ENCODE data around the gene MRFAP1L1. TPM values are rescaled to one million over a fixed set of nuclear protein-coding genes. Genes with fewer than 3 reads are reported as not detected.
A peak's percentile ranks its signal among the peaks of the same experiment; 100 is the strongest.

The MRFAP1L1 gene
- total RNA-seq, 1 donor from 2014 or later: 69.3 TPM

DNA sequence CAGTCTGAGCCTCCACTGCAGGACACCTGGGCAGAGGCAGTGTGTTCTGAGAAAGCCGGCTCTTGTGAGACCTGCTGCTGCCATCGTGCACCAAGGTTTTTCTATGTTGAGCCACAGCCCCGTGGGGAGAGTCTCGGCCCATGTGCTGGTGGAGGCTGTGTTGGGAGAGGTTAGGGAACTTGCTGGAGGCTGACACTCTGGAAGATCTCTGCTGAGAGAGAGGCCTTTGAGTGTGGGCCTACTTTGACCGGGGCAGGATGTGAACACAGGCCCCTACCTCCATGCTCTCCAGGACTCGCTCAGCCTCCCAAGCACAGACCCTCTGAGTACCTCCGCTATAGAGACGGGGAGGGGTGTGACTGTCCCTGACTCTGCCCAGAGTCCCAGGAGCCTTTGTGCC is 17.3 kb downstream of the MRFAP1L1 start:
- H3K36me3 Mint-ChIP-seq (ENCODE audit: insufficient read depth): peaks cover 2% of the 10 kb centered on the region
- DNase-seq (ENCODE audit: low spot score, unreplicated experiment): no peak
- TF ChIP-seq CTCF (IDR thresholded peaks at IDR 0.05; ENCODE audit: unreplicated experiment): no peak
- no peaks in the 10 kb centered on the region for H3K27me3 Mint-ChIP-seq
- H3K4me1 Mint-ChIP-seq (ENCODE audit: low read depth): peaks cover 50% of the 10 kb centered on the region
- H3K4me3 Mint-ChIP-seq (ENCODE audit: low read depth): no peak overlapping the region
- H3K9me3 Mint-ChIP-seq (ENCODE audit: low read depth): no peaks in the 10 kb centered on the region
- H3K27ac Mint-ChIP-seq: peak overlapping the region; percentile 84

- Mint-ChIP-seq H3K9me3 (ENCODE audit: low read depth) (no peaks in the 10 kb centered on the region), H3K27ac (peak overlapping the region; percentile 99), H3K27me3 (no peaks in the 10 kb centered on the region), H3K4me3 (ENCODE audit: low read depth) (no peak overlapping the region), H3K36me3 (ENCODE audit: insufficient read depth) (peaks cover 2% of the 10 kb centered on the region), H3K4me1 (ENCODE audit: low read depth) (peaks cover 39% of the 10 kb centered on the region)
- no peak for DNase-seq (ENCODE audit: low spot score, unreplicated experiment)
- no peak for TF ChIP-seq CTCF (IDR thresholded peaks at IDR 0.05; ENCODE audit: unreplicated experiment)
Observed at GRCh38 chr4:6689506-6689960, 20.1 kb downstream of the MRFAP1L1 start.

- Mint-ChIP-seq H3K4me3 (ENCODE audit: low read depth) (peak overlapping the region; percentile 21), H3K9me3 (ENCODE audit: low read depth) (no peaks in the 10 kb centered on the region), H3K27me3 (no peaks in the 10 kb centered on the region), H3K36me3 (ENCODE audit: insufficient read depth) (peaks cover 2% of the 10 kb centered on the region), H3K4me1 (ENCODE audit: low read depth) (peaks cover 39% of the 10 kb centered on the region), H3K27ac (peak overlapping the region; percentile 99)
- DNase-seq (ENCODE audit: low spot score, unreplicated experiment): peak; percentile 47
- peak; percentile 15 for TF ChIP-seq CTCF (IDR thresholded peaks at IDR 0.05; ENCODE audit: unreplicated experiment)
Observed at GRCh38 chr4:6688879-6689505, 20.7 kb downstream of the MRFAP1L1 start.

DNA sequence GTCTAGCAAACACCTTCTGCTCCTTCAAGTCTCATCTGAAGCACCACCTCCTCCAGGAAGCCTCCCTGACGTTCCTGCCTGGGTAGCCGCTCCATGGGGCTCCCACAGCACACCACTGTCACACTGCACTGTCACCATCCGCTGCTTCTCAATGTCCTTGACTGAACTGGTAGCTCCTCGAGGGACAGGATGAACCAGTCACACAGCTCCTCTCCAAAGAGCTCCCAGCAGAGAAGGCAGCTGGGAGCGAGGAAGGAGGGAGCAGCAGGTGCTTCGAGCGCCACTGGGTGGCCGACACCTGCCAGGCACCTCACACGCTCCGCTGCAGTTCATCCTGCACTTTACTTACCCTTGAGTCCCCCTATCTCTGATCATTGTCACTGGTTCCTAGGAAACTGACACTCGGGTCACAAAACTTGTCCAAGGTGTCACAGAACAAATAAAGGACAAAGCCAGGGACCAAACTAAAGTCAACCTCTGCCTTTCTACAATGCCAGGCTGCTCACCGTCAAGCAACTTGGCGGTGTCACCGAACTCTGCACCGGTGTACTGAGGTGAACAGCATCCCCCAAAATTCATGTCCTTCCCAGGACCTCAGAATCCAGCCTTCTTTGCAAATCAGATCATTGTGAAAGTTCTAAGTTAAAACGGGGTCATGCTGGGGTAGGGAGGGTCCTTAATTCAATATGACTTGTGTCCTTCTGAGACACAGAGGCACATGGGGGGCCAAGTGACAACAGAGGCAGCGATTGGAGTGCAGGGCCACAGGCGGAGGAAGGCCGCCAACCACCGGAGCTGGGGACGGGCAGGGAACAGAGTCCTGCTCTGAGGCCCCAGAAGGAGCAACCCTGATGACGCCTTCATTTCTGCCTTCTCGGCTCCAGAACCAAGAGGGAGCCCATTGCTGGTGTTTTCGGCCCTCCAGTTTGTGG is 21.5 kb downstream of the MRFAP1L1 start:
- Mint-ChIP-seq H3K4me1 (ENCODE audit: low read depth) (peaks cover 34% of the 10 kb centered on the region), H3K36me3 (ENCODE audit: insufficient read depth) (peaks cover 2% of the 10 kb centered on the region), H3K9me3 (ENCODE audit: low read depth) (no peaks in the 10 kb centered on the region), H3K4me3 (ENCODE audit: low read depth) (peak overlapping the region; percentile 25), H3K27ac (peak overlapping the region; percentile 99), H3K27me3 (no peaks in the 10 kb centered on the region)
- no peak for DNase-seq (ENCODE audit: low spot score, unreplicated experiment)
- TF ChIP-seq CTCF (IDR thresholded peaks at IDR 0.05; ENCODE audit: unreplicated experiment): peak; percentile 55

DNA sequence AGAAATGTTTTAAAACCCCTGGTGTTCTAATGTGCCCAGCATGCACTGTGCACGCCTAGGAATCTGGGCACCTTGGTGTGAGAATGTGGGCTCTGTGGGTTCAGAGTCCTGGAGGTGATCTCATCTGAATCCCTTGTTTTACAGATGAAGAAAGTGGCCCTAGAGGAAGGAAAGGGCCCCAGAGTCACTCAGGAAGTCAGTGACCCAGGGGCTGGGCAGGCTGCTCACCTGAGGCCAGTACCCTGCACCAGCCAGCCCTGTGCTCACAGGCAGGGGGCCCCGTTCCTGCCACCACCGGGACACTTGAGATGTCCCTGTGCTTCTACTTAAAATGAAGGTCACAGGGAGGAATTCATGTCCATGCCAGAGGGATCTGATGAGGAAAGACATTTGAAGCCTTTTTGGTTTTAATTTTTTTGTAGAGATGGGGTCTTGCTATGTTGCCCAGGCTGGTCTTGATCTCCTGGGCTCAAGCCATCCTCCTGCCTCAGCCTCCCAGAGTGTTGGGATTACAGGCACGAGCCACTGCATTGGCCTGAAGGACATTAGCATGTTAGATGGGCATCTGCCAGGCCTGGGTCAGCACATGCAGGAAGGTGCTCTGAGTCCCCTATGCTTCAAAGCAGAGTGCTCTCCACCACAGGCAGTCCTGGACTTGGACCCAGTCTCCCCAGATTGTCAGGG is 23.4 kb downstream of the MRFAP1L1 start:
- no peak for TF ChIP-seq CTCF (IDR thresholded peaks at IDR 0.05; ENCODE audit: unreplicated experiment)
- Mint-ChIP-seq H3K4me3 (ENCODE audit: low read depth) (no peak overlapping the region), H3K9me3 (ENCODE audit: low read depth) (no peaks in the 10 kb centered on the region), H3K27ac (no peak overlapping the region), H3K36me3 (ENCODE audit: insufficient read depth) (peaks cover 4% of the 10 kb centered on the region), H3K4me1 (ENCODE audit: low read depth) (peaks cover 28% of the 10 kb centered on the region), H3K27me3 (no peaks in the 10 kb centered on the region)
- DNase-seq (ENCODE audit: low spot score, unreplicated experiment): no peak

All from progenitor cell of endocrine pancreas (in vitro differentiated cells).